ENCODE measurements around the gene INPP5D. TPM values are rescaled to one million over a fixed set of nuclear protein-coding genes. Genes with fewer than 3 reads are reported as not detected.

Gene INPP5D
- total RNA-seq, 2 experiments from 2014 or later: 79.5 to 92.6 TPM

- no peak overlapping the region for H3K4me2 ChIP-seq (ENCODE audit: low read length)
These were observed 153.8 kb downstream of the INPP5D start for GRCh38 chr2:233213975-233214374.

GRCh38 chr2:233217892-233218377 is 157.8 kb downstream of the INPP5D start:
- no TSS peak for BruUV-seq (replicated peaks)
- no peak overlapping the region for H3K4me2 ChIP-seq (ENCODE audit: low read length)
- no peaks in the 10 kb centered on the region for H3K9me2 ChIP-seq (ENCODE audit: insufficient read depth, low read length)
- no peak overlapping the region for H3K4me3 ChIP-seq (ENCODE audit: low read depth, low read length, poor library complexity, severe bottlenecking)
- no peaks in the 10 kb centered on the region for H4K20me1 ChIP-seq (ENCODE audit: insufficient read depth, low read length)
- POLR2A ChIA-PET: interaction anchor here (0.6 to 0.7 kb wide), 2 partner anchors 17 to 44 kb away, joined by 3 to 4 read pairs; no protein-coding TSS in a partner anchor
- H3K36me3 ChIP-seq (ENCODE audit: insufficient read depth, low read length): no peaks in the 10 kb centered on the region
- CTCF ChIA-PET (ENCODE audit: unreplicated experiment): no interaction called here
- no peaks in the 10 kb centered on the region for H3K79me2 ChIP-seq (ENCODE audit: insufficient read depth, low read depth, low read length)
- no peak overlapping the region for H3K27ac ChIP-seq (ENCODE audit: low read depth, low read length, poor library complexity, severe bottlenecking)
- intact Hi-C loops (cut with micrococcal nuclease; ENCODE audit: unreplicated experiment): no loop called here
- no peak for DNase-seq (ENCODE audit: low spot score)
- peaks cover 22% of the 10 kb centered on the region for H3K4me1 ChIP-seq (ENCODE audit: insufficient read depth, low read length, poor library complexity, severe bottlenecking)
- no peaks in the 10 kb centered on the region for H3K9me3 ChIP-seq (ENCODE audit: low read length)
- no peak for TF ChIP-seq CTCF (conservative IDR thresholded peaks at IDR 0.05; ENCODE audit: low read length)
- TF ChIP-seq EZH2phosphoT487 (IDR thresholded peaks at IDR 0.05; ENCODE audit: borderline replicate concordance, low read depth, low read length): no peak
- H2AFZ ChIP-seq (ENCODE audit: low read length): no peak overlapping the region

More at GRCh38 chr2:233213975-233214374, 153.8 kb downstream of the INPP5D start:
- no TSS peak for BruUV-seq (replicated peaks)
- TF ChIP-seq CTCF (conservative IDR thresholded peaks at IDR 0.05; ENCODE audit: low read length) (no peak), EZH2phosphoT487 (IDR thresholded peaks at IDR 0.05; ENCODE audit: borderline replicate concordance, low read depth, low read length) (no peak)
- Histone ChIP-seq H3K79me2 (ENCODE audit: insufficient read depth, low read depth, low read length) (no peaks in the 10 kb centered on the region), H4K20me1 (ENCODE audit: insufficient read depth, low read length) (no peaks in the 10 kb centered on the region), H3K27ac (ENCODE audit: low read depth, low read length, poor library complexity, severe bottlenecking) (no peak overlapping the region), H3K9me3 (ENCODE audit: low read length) (no peaks in the 10 kb centered on the region), H3K4me1 (ENCODE audit: insufficient read depth, low read length, poor library complexity, severe bottlenecking) (peaks cover 10% of the 10 kb centered on the region), H3K36me3 (ENCODE audit: insufficient read depth, low read length) (no peaks in the 10 kb centered on the region), H3K4me3 (ENCODE audit: low read depth, low read length, poor library complexity, severe bottlenecking) (no peak overlapping the region), H2AFZ (ENCODE audit: low read length) (no peak overlapping the region), H3K9me2 (ENCODE audit: insufficient read depth, low read length) (no peaks in the 10 kb centered on the region)
- DNase-seq (ENCODE audit: low spot score): no peak
- CTCF ChIA-PET (ENCODE audit: unreplicated experiment): interaction anchor here (0.5 kb wide), 1 partner anchor 40 kb away, joined by 4 read pairs; no protein-coding TSS in a partner anchor
- intact Hi-C loops (cut with micrococcal nuclease; ENCODE audit: unreplicated experiment): no loop called here
- POLR2A ChIA-PET: no interaction called here

- Histone ChIP-seq H3K9me3 (ENCODE audit: low read length) (no peaks in the 10 kb centered on the region), H3K4me3 (ENCODE audit: low read depth, low read length, poor library complexity, severe bottlenecking) (no peak overlapping the region), H3K36me3 (ENCODE audit: insufficient read depth, low read length) (no peaks in the 10 kb centered on the region), H2AFZ (ENCODE audit: low read length) (no peak overlapping the region), H3K9me2 (ENCODE audit: insufficient read depth, low read length) (no peaks in the 10 kb centered on the region), H3K27ac (ENCODE audit: low read depth, low read length, poor library complexity, severe bottlenecking) (no peak overlapping the region), H3K4me2 (ENCODE audit: low read length) (no peak overlapping the region), H3K79me2 (ENCODE audit: insufficient read depth, low read depth, low read length) (no peaks in the 10 kb centered on the region), H4K20me1 (ENCODE audit: insufficient read depth, low read length) (no peaks in the 10 kb centered on the region), H3K4me1 (ENCODE audit: insufficient read depth, low read length, poor library complexity, severe bottlenecking) (peaks cover 31% of the 10 kb centered on the region)
- ChIA-PET POLR2A (interaction anchor here (0.6 kb wide), 1 partner anchor 883 kb away, joined by 3 read pairs; no protein-coding TSS in a partner anchor), CTCF (ENCODE audit: unreplicated experiment) (no interaction called here)
- DNase-seq (ENCODE audit: low spot score): no peak
- TF ChIP-seq EZH2phosphoT487 (IDR thresholded peaks at IDR 0.05; ENCODE audit: borderline replicate concordance, low read depth, low read length): no peak
- TF ChIP-seq CTCF (conservative IDR thresholded peaks at IDR 0.05; ENCODE audit: low read length): no peak
- BruUV-seq (replicated peaks): no TSS peak
- intact Hi-C loops (cut with micrococcal nuclease; ENCODE audit: unreplicated experiment): no loop called here
These were observed 158.7 kb downstream of the INPP5D start for GRCh38 chr2:233218836-233219235.

Measured in OCI-LY7 (cell line).